ENCODE results near the gene HSCB.
"Not testable (repeated sequence)": the region's sequence is repeated elsewhere in the genome, so short reads cannot be mapped to it uniquely, and the experiment has no call there.

The HSCB gene

DNA sequence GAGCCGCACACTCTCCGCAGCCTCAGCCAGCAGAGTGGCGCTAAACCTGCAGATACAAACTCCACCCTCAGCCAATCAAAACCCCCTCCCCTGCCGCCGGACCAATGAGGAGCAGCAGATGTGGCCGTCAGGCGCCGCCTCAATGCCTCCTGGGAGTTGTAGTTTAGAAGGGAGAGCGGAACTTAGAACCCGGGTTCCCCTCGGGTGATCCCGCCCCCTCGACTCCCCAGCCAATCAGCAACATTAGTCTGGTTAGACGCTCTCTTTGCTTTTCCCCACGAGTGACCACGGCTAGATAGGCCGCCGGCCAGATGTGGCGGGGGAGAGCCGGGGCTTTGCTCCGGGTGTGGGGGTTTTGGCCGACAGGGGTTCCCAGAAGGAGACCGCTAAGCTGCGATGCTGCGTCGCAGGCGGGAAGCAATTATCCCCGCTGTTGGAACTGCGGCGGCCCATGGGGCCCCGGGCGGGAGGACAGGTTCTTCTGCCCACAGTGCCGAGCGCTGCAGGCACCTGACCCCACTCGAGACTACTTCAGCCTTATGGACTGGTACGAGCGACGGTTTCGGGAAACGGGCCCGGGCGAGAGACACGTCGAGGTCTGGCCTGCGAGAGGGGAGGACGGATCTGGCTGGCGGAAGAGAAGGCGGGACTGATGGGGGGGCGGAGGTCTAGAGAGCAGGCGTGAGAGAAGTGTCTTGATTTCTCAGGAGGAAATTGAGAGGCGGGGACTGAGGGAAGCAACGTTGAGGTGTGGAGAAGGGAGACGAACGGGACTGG lies at the start of gene HSCB, which contains the start of gene CHEK2:
Gene HSCB, plus strand, starts transcription at position 255 of the 777 bp plus-strand sequence. Its CDS starts 57 bp downstream, at position 312.
Gene CHEK2, minus strand, starts transcription at position 36 of the 777 bp plus-strand sequence. CDS start 7,099 bp downstream, outside the sequence.
- Histone ChIP-seq H3K36me3 (ENCODE audit: insufficient read depth) (peaks cover 4% of the 10 kb centered on the region; the same call in 1 of the 2 replicates), H3K9ac (peak within 1 kb of the TSS; percentile 83), H3K79me2 (ENCODE audit: insufficient read depth, low read depth) (peaks cover 12% of the 10 kb centered on the region; the same call in 1 of the 2 replicates), H3K4me2 (peak within 1 kb of the TSS; percentile 68), H3K27ac (peak within 1 kb of the TSS; percentile 75), H3K4me1 (ENCODE audit: low read depth, poor library complexity, severe bottlenecking) (peaks cover 32% of the 10 kb centered on the region), H3K4me3 (IDR thresholded peaks at IDR 0.05; ENCODE audit: insufficient read depth, low read depth, low read length) (no peak within 1 kb of the TSS), H4K20me1 (ENCODE audit: insufficient read depth) (no peaks in the 10 kb centered on the region), H2AFZ (ENCODE audit: low read depth) (peak within 1 kb of the TSS; percentile 83), H3K27me3 (ENCODE audit: insufficient read depth, low read depth) (no peaks in the 10 kb centered on the region)
- TF ChIP-seq, protein P1, sequence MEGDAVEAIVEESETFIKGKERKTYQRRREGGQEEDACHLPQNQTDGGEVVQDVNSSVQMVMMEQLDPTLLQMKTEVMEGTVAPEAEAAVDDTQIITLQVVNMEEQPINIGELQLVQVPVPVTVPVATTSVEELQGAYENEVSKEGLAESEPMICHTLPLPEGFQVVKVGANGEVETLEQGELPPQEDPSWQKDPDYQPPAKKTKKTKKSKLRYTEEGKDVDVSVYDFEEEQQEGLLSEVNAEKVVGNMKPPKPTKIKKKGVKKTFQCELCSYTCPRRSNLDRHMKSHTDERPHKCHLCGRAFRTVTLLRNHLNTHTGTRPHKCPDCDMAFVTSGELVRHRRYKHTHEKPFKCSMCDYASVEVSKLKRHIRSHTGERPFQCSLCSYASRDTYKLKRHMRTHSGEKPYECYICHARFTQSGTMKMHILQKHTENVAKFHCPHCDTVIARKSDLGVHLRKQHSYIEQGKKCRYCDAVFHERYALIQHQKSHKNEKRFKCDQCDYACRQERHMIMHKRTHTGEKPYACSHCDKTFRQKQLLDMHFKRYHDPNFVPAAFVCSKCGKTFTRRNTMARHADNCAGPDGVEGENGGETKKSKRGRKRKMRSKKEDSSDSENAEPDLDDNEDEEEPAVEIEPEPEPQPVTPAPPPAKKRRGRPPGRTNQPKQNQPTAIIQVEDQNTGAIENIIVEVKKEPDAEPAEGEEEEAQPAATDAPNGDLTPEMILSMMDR (conservative IDR thresholded peaks at IDR 0.05; ENCODE audit: low read depth, low read length) = no peak

DNA sequence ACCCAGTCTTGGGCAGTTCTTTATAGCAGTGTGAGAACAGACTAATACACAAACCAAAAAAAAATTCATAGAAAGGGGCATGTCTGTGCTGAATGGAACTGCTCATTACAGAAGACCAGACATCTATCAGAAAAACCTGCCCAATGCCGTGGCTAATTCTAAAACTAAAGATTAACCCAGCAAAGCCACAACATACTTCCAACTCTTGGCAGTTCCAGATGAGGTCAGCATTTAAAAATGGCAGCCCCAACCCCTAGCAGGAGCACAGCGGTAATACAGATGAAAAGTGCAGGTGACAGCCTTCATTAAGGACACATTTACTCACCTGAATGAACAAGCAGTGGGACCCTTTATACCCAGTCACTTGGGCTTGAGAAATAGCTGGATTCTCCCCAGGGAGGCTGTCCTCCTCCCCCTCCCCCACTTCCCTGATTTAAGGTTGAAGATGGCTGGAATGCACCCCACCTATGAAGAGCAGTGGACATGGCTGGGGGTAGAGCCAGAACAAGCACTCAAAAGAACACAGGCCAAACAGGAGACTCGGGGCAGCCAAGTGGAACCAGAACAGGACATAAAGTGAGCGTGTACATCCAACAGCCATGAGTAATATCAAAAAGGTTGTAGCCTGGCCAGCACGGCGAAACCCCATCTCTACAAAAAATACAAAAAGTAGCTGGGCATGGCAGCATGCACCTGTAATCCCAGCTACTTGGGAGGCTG lies 48.6 kb upstream of the HSCB start:
- not testable (repeated sequence) for H2AFZ ChIP-seq (ENCODE audit: low read depth); H3K36me3 ChIP-seq (ENCODE audit: insufficient read depth); H3K9ac ChIP-seq; H3K4me2 ChIP-seq; H3K27me3 ChIP-seq (ENCODE audit: insufficient read depth, low read depth); H3K27ac ChIP-seq; H3K4me3 ChIP-seq (IDR thresholded peaks at IDR 0.05; ENCODE audit: insufficient read depth, low read depth, low read length); H3K79me2 ChIP-seq (ENCODE audit: insufficient read depth, low read depth); H3K4me1 ChIP-seq (ENCODE audit: low read depth, poor library complexity, severe bottlenecking); H4K20me1 ChIP-seq (ENCODE audit: insufficient read depth)

DNA sequence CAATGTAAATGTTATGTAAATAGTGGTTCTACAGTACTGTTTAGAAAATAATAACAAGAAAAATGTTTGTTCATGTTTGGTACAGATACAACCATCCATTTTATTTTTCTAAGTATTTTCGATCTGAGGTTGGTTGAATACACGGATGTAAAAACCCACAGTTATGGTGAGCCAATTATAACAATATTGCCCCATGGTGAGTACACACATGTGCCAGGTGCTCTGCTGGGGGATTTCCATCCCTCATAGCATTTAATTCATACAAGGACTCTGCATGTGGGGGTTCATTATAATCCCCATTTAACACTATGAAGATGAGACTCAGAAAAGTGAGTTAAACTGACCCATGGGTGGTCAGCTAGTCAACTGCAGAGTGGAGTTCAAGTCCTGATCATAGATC lies 38.9 kb upstream of the HSCB start:
- no peaks in the 10 kb centered on the region for H4K20me1 ChIP-seq (ENCODE audit: insufficient read depth)
- H3K36me3 ChIP-seq (ENCODE audit: insufficient read depth) = no peaks in the 10 kb centered on the region
- no peak overlapping the region for H3K9ac ChIP-seq
- H3K4me1 ChIP-seq (ENCODE audit: low read depth, poor library complexity, severe bottlenecking) = peaks cover 2% of the 10 kb centered on the region
- H2AFZ ChIP-seq (ENCODE audit: low read depth) = no peak overlapping the region
- H3K27me3 ChIP-seq (ENCODE audit: insufficient read depth, low read depth) = no peaks in the 10 kb centered on the region
- no peak overlapping the region for H3K4me3 ChIP-seq (IDR thresholded peaks at IDR 0.05; ENCODE audit: insufficient read depth, low read depth, low read length)
- H3K4me2 ChIP-seq = no peak overlapping the region
- no peaks in the 10 kb centered on the region for H3K79me2 ChIP-seq (ENCODE audit: insufficient read depth, low read depth)
- TF ChIP-seq, protein P1 (conservative IDR thresholded peaks at IDR 0.05; ENCODE audit: low read depth, low read length) = no peak
- no peak overlapping the region for H3K27ac ChIP-seq

DNA sequence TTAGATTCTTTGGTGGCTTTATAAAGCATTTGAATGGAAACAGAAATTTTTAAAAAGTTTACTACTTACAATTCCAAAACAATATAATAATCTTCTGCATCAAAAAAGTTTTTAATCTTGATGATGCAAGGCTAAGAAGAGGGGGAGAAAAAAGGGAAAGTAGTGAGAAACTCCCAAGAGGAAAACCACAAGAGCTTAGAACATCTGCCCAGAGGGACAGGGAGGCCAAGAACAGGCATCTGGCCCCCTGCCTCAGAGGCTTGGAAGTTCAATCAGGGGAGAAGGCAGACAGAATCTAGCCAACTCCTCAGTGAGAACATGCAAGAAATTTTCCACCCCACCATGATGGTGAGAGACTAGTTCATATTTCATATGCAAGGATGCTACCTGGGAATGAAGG lies 38.4 kb upstream of the HSCB start:
- Histone ChIP-seq H4K20me1 (ENCODE audit: insufficient read depth) (no peaks in the 10 kb centered on the region), H3K27ac (no peak overlapping the region), H3K4me1 (ENCODE audit: low read depth, poor library complexity, severe bottlenecking) (peaks cover 2% of the 10 kb centered on the region), H3K9ac (no peak overlapping the region), H3K4me2 (no peak overlapping the region), H3K27me3 (ENCODE audit: insufficient read depth, low read depth) (no peaks in the 10 kb centered on the region), H3K36me3 (ENCODE audit: insufficient read depth) (no peaks in the 10 kb centered on the region), H3K4me3 (IDR thresholded peaks at IDR 0.05; ENCODE audit: insufficient read depth, low read depth, low read length) (no peak overlapping the region), H2AFZ (ENCODE audit: low read depth) (no peak overlapping the region), H3K79me2 (ENCODE audit: insufficient read depth, low read depth) (no peaks in the 10 kb centered on the region)
- TF ChIP-seq, protein P1 (conservative IDR thresholded peaks at IDR 0.05; ENCODE audit: low read depth, low read length) = no peak
